SK-N-SH (cell line): Measurements from ENCODE around the gene PLEKHA6. TPM values are rescaled to one million over a fixed set of nuclear protein-coding genes. Genes with fewer than 3 reads are reported as not detected.

Experiments
- CTCF ChIA-PET: fragments of 300-600, 350-600 bp; formaldehyde crosslinking; extraction: SDS; loops from one replicate; lab custom pipeline; 2021; lab: Yijun Ruan, JAX
- POLR2A ChIA-PET: fragments of 350-600 bp; sonication (Branson Sonifier 250); formaldehyde crosslinking; extraction: SDS; loops from one replicate; lab custom pipeline; 2020; ENCODE audit warnings: antibody characterized with exemption, inconsistent platforms; lab: Yijun Ruan, JAX
- DNase-seq: peaks from one replicate; pipeline ENCODE4 v3.0.0; 2012
- H2AFZ ChIP-seq: fragments of 200-600 bp; sonication (generic); 2 replicates; pipeline ENCODE4 v1.8.1; 2016; ENCODE audit warnings: antibody characterized with exemption, mild to moderate bottlenecking, low read depth
- H3F3A ChIP-seq: fragments of 200-600 bp; sonication (generic); replicated peaks from 2 replicates; pipeline ENCODE3; 2016; ENCODE audit warnings: antibody characterized with exemption, mild to moderate bottlenecking; ENCODE audit not compliant: insufficient read depth
- H3K27ac ChIP-seq, 2 experiments: fragments of 200-500 bp in 1 of 2; fragments of 200-600 bp in 1 of 2; sonication (Bioruptor generic) in 1 of 2; sonication (generic), shearing (Covaris generic) in 1 of 2; 2 replicates each; pipeline versions ENCODE4 v1.5.1 to v1.6.1; 2014 to 2016; ENCODE audit warnings: low read depth in 2 of 2, inconsistent platforms in 1 of 2, low read length in 1 of 2, mild to moderate bottlenecking in 1 of 2, mixed read lengths in 1 of 2
- H3K27me3 ChIP-seq: fragments of 200-600 bp; sonication (generic), shearing (Covaris generic); 2 replicates; pipeline ENCODE4 v1.6.1; 2016; ENCODE audit warnings: mixed run types; ENCODE audit not compliant: insufficient read depth
- H3K36me3 ChIP-seq, 2 experiments: fragments of 200-500 bp in 1 of 2; fragments of 200-600 bp in 1 of 2; sonication (Bioruptor generic) in 1 of 2; sonication (generic) in 1 of 2; replicated peaks in 1 of 2; 2 replicates each; pipeline versions ENCODE3 to v1.5.1; 2014 to 2016; ENCODE audit warnings: low read length in 1 of 2, mild to moderate bottlenecking in 1 of 2; ENCODE audit not compliant: insufficient read depth in 2 of 2, control insufficient read depth in 1 of 2
- H3K4me1 ChIP-seq, 2 experiments: fragments of 200-500 bp in 1 of 2; fragments of 200-600 bp in 1 of 2; sonication (Bioruptor generic) in 1 of 2; sonication (generic), shearing (Covaris generic) in 1 of 2; 2 replicates each; pipeline versions ENCODE4 v1.5.1 to v1.6.1; 2014 to 2016; ENCODE audit warnings: low read depth in 1 of 2, low read length in 1 of 2, mixed run types in 1 of 2; ENCODE audit not compliant: insufficient read depth in 2 of 2, control insufficient read depth in 1 of 2
- H3K4me2 ChIP-seq: fragments of 200-600 bp; sonication (generic), shearing (Covaris generic); 2 replicates; pipeline ENCODE4 v1.6.1; 2017; ENCODE audit warnings: mixed run types
- H3K4me3 ChIP-seq, 2 experiments: fragments of 200-500 bp in 1 of 2; fragments of 200-600 bp in 1 of 2; sonication (Bioruptor generic) in 1 of 2; sonication (generic), shearing (Covaris generic) in 1 of 2; 2 replicates each; pipeline versions ENCODE4 v1.5.1 to v1.8.1; 2014 to 2016; ENCODE audit warnings: low read depth in 2 of 2, inconsistent platforms in 1 of 2, low read length in 1 of 2, mild to moderate bottlenecking in 1 of 2, mixed read lengths in 1 of 2, moderate library complexity in 1 of 2
- H3K79me2 ChIP-seq: fragments of 200-600 bp; sonication (generic); 2 replicates; pipeline ENCODE4 v1.8.1; 2017; ENCODE audit warnings: mild to moderate bottlenecking; ENCODE audit not compliant: insufficient read depth
- H3K9ac ChIP-seq: fragments of 200-600 bp; sonication (generic); 2 replicates; pipeline ENCODE4 v1.6.1; 2017; ENCODE audit warnings: mixed run types
- H3K9me2 ChIP-seq: fragments of 200-600 bp; sonication (generic); 2 replicates; pipeline ENCODE4 v1.6.1; 2017; ENCODE audit warnings: mixed run types
- H3K9me3 ChIP-seq: fragments of 200-600 bp; sonication (generic); 2 replicates; pipeline ENCODE4 v1.6.1; 2017; ENCODE audit warnings: mixed run types, mild to moderate bottlenecking, moderate library complexity
- H4K20me1 ChIP-seq: fragments of 200-600 bp; sonication (generic); 2 replicates; pipeline ENCODE4 v1.6.1; 2017; ENCODE audit warnings: mild to moderate bottlenecking, mixed run types; ENCODE audit not compliant: insufficient read depth
- CHD2 ChIP-seq: fragments of 150-350 bp; IDR thresholded peaks from 2 replicates; pipeline ENCODE4 v1.6.1; 2018; ENCODE audit warnings: low read length; ENCODE audit not compliant: partially characterized antibody
- CTCF ChIP-seq: fragments of 200-600 bp; sonication (generic); IDR thresholded peaks from 2 replicates; pipeline ENCODE4 v1.6.1; 2017; ENCODE audit warnings: antibody characterized with exemption, mild to moderate bottlenecking, moderate library complexity
- EZH2phosphoT487 ChIP-seq: fragments of 200-600 bp; sonication (generic); IDR thresholded peaks from 2 replicates; pipeline ENCODE4 v1.6.1; 2017; ENCODE audit warnings: low read depth, mixed run types, mild to moderate bottlenecking, antibody characterized with exemption, moderate library complexity, borderline replicate concordance
- FOSL2 ChIP-seq: IDR thresholded peaks from 2 replicates; pipeline ENCODE4 v1.4.0; 2012; ENCODE audit warnings: low read depth, mild to moderate bottlenecking, moderate library complexity, borderline replicate concordance
- FOXM1 ChIP-seq: IDR thresholded peaks from 2 replicates; pipeline ENCODE4 v1.4.0; 2012; ENCODE audit warnings: low read depth, mild to moderate bottlenecking
- GABPA ChIP-seq: IDR thresholded peaks from 2 replicates; pipeline ENCODE4 v1.4.0; 2012; ENCODE audit warnings: low read depth, mild to moderate bottlenecking
- GATA2 ChIP-seq: sonication (generic); formaldehyde crosslinking; IDR thresholded peaks from 2 replicates; pipeline ENCODE4 v1.5.0; 2020; ENCODE audit warnings: mild to moderate bottlenecking, missing genetic modification reagents
- JUND ChIP-seq: IDR thresholded peaks from 2 replicates; pipeline ENCODE4 v1.4.0; 2012
- MEF2A ChIP-seq: IDR thresholded peaks from 2 replicates; pipeline ENCODE4 v1.4.0; 2012; ENCODE audit warnings: low read depth, borderline replicate concordance
- NFIC ChIP-seq: IDR thresholded peaks from 2 replicates; pipeline ENCODE4 v1.4.0; 2012; ENCODE audit warnings: borderline replicate concordance
- NRF1 ChIP-seq: IDR thresholded peaks from 2 replicates; pipeline ENCODE4 v1.6.1; 2012; ENCODE audit warnings: low read depth, mild to moderate bottlenecking, low read length
- POLR2AphosphoS5 ChIP-seq: IDR thresholded peaks from 2 replicates; pipeline ENCODE4 v1.6.1; 2012; ENCODE audit warnings: low read depth, low read length
- RAD21 ChIP-seq: IDR thresholded peaks from 2 replicates; pipeline ENCODE4 v1.6.1; 2012; ENCODE audit warnings: mild to moderate bottlenecking, low read length
- REST ChIP-seq: IDR thresholded peaks from 2 replicates; pipeline ENCODE4 v1.6.1; 2012; ENCODE audit warnings: mild to moderate bottlenecking, low read depth, low read length, moderate library complexity
- RXRA ChIP-seq: IDR thresholded peaks from 2 replicates; pipeline ENCODE4 v1.4.0; 2012; ENCODE audit warnings: low read depth, mild to moderate bottlenecking, borderline replicate concordance
- SIN3A ChIP-seq: IDR thresholded peaks from 2 replicates; pipeline ENCODE4 v1.6.1; 2012; ENCODE audit warnings: low read depth, mild to moderate bottlenecking, low read length, moderate library complexity, borderline replicate concordance
- TAF1 ChIP-seq: IDR thresholded peaks from 2 replicates; pipeline ENCODE4 v1.6.1; 2012; ENCODE audit warnings: low read depth, mild to moderate bottlenecking, low read length, moderate library complexity, borderline replicate concordance
- TEAD4 ChIP-seq: IDR thresholded peaks from 2 replicates; pipeline ENCODE4 v1.4.0; 2012; ENCODE audit warnings: mild to moderate bottlenecking, borderline replicate concordance; ENCODE audit not compliant: insufficient read depth
- ZBTB33 ChIP-seq: IDR thresholded peaks from 2 replicates; pipeline ENCODE4 v1.4.0; 2012; ENCODE audit warnings: low read depth, borderline replicate concordance
- polyA plus RNA-seq, 3 experiments: library from polyadenylated mRNA; depleted of rRNA; stranded (reverse); fragments of >200 nt; gene quantifications; 2 replicates each; pipeline ENCODE4 v1.2.3, GENCODE V29; 2012
- TF ChIP-seq, protein P1 (sequence below): IDR thresholded peaks from 2 replicates; pipeline ENCODE4 v1.4.0; 2012; ENCODE audit warnings: low read depth

The PLEKHA6 gene
- polyA plus RNA-seq, 1 of the 3 experiments (the other 2 are of a cell fraction) = 1.2 TPM

DNA sequence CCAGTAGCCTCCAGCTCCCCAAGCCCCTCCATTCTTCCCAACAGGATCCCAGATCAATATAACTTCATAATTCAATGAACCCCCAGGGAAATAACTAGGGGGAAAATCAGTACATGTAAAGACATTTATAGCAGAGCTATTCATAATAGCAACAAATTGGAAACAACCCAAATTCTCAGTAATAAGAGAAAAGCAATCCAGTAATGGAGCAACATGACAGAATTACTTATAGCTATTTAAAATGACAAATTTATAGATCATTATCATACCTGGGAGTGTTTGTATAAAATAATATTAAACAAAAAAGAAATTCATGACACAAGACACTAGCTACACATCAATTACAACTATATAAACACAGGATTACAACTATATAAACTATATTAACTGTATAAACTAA is 20.2 kb downstream of the PLEKHA6 start:
- TF ChIP-seq RAD21 (no peak), MEF2A (no peak), POLR2AphosphoS5 (no peak), FOSL2 (no peak), JUND (no peak), GABPA (no peak), CHD2 (no peak), TAF1 (no peak), TEAD4 (no peak), NFIC (no peak), SIN3A (no peak), NRF1 (no peak), GATA2 (no peak), FOXM1 (no peak), EZH2phosphoT487 (no peak), REST (no peak), CTCF (no peak), RXRA (no peak), ZBTB33 (no peak)
- TF ChIP-seq, protein P1, sequence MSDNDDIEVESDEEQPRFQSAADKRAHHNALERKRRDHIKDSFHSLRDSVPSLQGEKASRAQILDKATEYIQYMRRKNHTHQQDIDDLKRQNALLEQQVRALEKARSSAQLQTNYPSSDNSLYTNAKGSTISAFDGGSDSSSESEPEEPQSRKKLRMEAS = no peak
- no peak overlapping the region for H3K9ac ChIP-seq
- DNase-seq = no peak
- H2AFZ ChIP-seq = no peak overlapping the region
- H3K27ac ChIP-seq = peak overlapping the region in 1 of 2 experiments; percentile 12; a peak in 1 of 4 replicates
- no peaks in the 10 kb centered on the region; the same call in 1 of the 2 replicates for H3K27me3 ChIP-seq
- peaks cover 12% of the 10 kb centered on the region for H3F3A ChIP-seq
- H3K9me3 ChIP-seq = no peaks in the 10 kb centered on the region
- no peaks in the 10 kb centered on the region for H3K36me3 ChIP-seq
- ChIA-PET POLR2A (interaction anchor here (0.7 to 2.3 kb wide), 3 partner anchors 9 to 19 kb away, joined by 4 to 8 read pairs (median 5); partner anchors contain the start of gene PLEKHA6), CTCF (interaction anchor here (1.0 kb wide), 1 partner anchor 40 kb away, joined by 3 read pairs; no protein-coding TSS in a partner anchor)
- no peaks in the 10 kb centered on the region for H3K79me2 ChIP-seq
- no peaks in the 10 kb centered on the region for H3K9me2 ChIP-seq
- no peak overlapping the region for H3K4me3 ChIP-seq
- no peak overlapping the region for H3K4me2 ChIP-seq
- H4K20me1 ChIP-seq = no peaks in the 10 kb centered on the region
- peaks cover 0 to 74% of the 10 kb centered on the region in 2 experiments; a peak in 2 of 4 replicates for H3K4me1 ChIP-seq
